HCT116 (cell line): ENCODE data around the gene ABCC2. TPM values are rescaled to one million over a fixed set of nuclear protein-coding genes. Genes with fewer than 3 reads are reported as not detected.

Source experiments
- ATAC-seq: fragments of 200-7000 bp; cut with Tn5 transposase; 2 replicates; pipeline ENCODE4 v1.9.1; 2020; ENCODE audit warnings: mild to moderate bottlenecking, moderate library complexity
- BruUV-seq: library from RNA; stranded (reverse); fragments of 400-500 nt; replicated peaks from 2 replicates; lab custom pipeline; 2021; lab: Mats Ljungman, UMichigan
- CTCF ChIA-PET: fragments of 300-600 bp; sonication (Branson Sonifier 250); formaldehyde crosslinking; loops from one replicate; lab custom pipeline; 2021; ENCODE audit warnings: antibody characterized with exemption; lab: Charles Lee
- POLR2A ChIA-PET: fragments of 300-600, 350-600 bp; sonication (Branson Sonifier 250); formaldehyde crosslinking; loops from one replicate; lab custom pipeline; 2021; ENCODE audit warnings: antibody characterized with exemption; lab: Charles Lee
- RAD21 ChIA-PET, 2 experiments: fragments of 300-600 bp; sonication (Branson Sonifier 250); formaldehyde crosslinking; loops; one replicate each; lab custom pipeline; 2023; ENCODE audit warnings: low total read pairs in 2 of 2; ENCODE audit not compliant: uncharacterized antibody in 2 of 2, unreplicated experiment in 2 of 2, low non-redundant PET in 1 of 2; lab: Charles Lee
- DNase-seq: peaks from one replicate; pipeline ENCODE4 v3.0.0-alpha.2; 2010; ENCODE audit warnings: low read depth, low spot score
- H2AFZ ChIP-seq: fragments of 200-600 bp; shearing (Covaris generic), sonication (generic); 2 replicates; pipeline ENCODE4 v1.6.1; 2017; ENCODE audit warnings: low read depth, mixed run types, mixed read lengths, antibody characterized with exemption, low read length; ENCODE audit not compliant: poor library complexity, severe bottlenecking
- H3K27ac ChIP-seq: 2 replicates; pipeline ENCODE4 v1.5.1; 2012; ENCODE audit warnings: low read depth, low read length
- H3K27me3 ChIP-seq: fragments of 200-600 bp; sonication (generic); 2 replicates; pipeline ENCODE4 v1.6.1; 2016; ENCODE audit warnings: mixed run types, low read length, mixed read lengths; ENCODE audit not compliant: insufficient read depth
- H3K36me3 ChIP-seq, 2 experiments: fragments of 200-500 bp in 1 of 2; fragments of 200-600 bp in 1 of 2; sonication (Bioruptor generic) in 1 of 2; sonication (generic) in 1 of 2; 2 replicates each; pipeline versions ENCODE4 v1.5.1 to v1.6.1; 2014 to 2016; ENCODE audit warnings: low read length in 2 of 2, inconsistent platforms in 1 of 2, mixed read lengths in 1 of 2, mixed run types in 1 of 2; ENCODE audit not compliant: insufficient read depth in 2 of 2, control insufficient read depth in 1 of 2
- H3K4me1 ChIP-seq, 2 experiments: fragments of 200-600 bp in 1 of 2; sonication (generic) in 1 of 2; 2 replicates each; pipeline versions ENCODE4 v1.5.1 to v1.6.1; 2012 to 2017; ENCODE audit warnings: low read length in 2 of 2, inconsistent platforms in 1 of 2, mild to moderate bottlenecking in 1 of 2, mixed read lengths in 1 of 2, mixed run types in 1 of 2, moderate library complexity in 1 of 2; ENCODE audit not compliant: insufficient read depth in 2 of 2, control insufficient read depth in 1 of 2
- H3K4me2 ChIP-seq: fragments of 200-600 bp; sonication (generic); 2 replicates; pipeline ENCODE4 v1.6.1; 2017; ENCODE audit warnings: mixed run types, low read length, mixed read lengths
- H3K4me3 ChIP-seq, 2 experiments: fragments of 200-600 bp in 1 of 2; sonication (generic) in 1 of 2; replicated peaks in 1 of 2; 2 replicates each; pipeline ENCODE4 v1.5.1; 2011 to 2016; ENCODE audit warnings: low read length in 2 of 2, control low read depth in 1 of 2, low read depth in 1 of 2, mild to moderate bottlenecking in 1 of 2, mixed read lengths in 1 of 2, mixed run types in 1 of 2
- H3K79me2 ChIP-seq: fragments of 200-600 bp; sonication (generic); 2 replicates; pipeline ENCODE4 v1.6.1; 2017; ENCODE audit warnings: mild to moderate bottlenecking, mixed run types, low read length, moderate library complexity, mixed read lengths; ENCODE audit not compliant: insufficient read depth
- H3K9ac ChIP-seq: fragments of 200-600 bp; sonication (generic); 2 replicates; pipeline ENCODE4 v1.6.1; 2016; ENCODE audit warnings: low read length, mixed read lengths
- H3K9me2 ChIP-seq: fragments of 200-600 bp; sonication (generic), shearing (Covaris generic); 2 replicates; pipeline ENCODE4 v1.6.1; 2017; ENCODE audit warnings: mixed run types, mild to moderate bottlenecking, moderate library complexity; ENCODE audit not compliant: insufficient read depth
- H3K9me3 ChIP-seq, 2 experiments: fragments of 200-500 bp in 1 of 2; fragments of 200-600 bp in 1 of 2; sonication (Bioruptor generic) in 1 of 2; sonication (generic) in 1 of 2; 2 replicates each; pipeline ENCODE4 v1.6.1; 2014 to 2017; ENCODE audit warnings: low read length in 2 of 2, mixed read lengths in 2 of 2, inconsistent platforms in 1 of 2, low read depth in 1 of 2, mild to moderate bottlenecking in 1 of 2, mixed run types in 1 of 2, moderate library complexity in 1 of 2; ENCODE audit not compliant: control insufficient read depth in 1 of 2, insufficient read depth in 1 of 2
- H4K20me1 ChIP-seq: fragments of 200-600 bp; sonication (generic), shearing (Covaris generic); 2 replicates; pipeline ENCODE4 v1.6.1; 2017; ENCODE audit warnings: mixed run types, mild to moderate bottlenecking, moderate library complexity; ENCODE audit not compliant: insufficient read depth
- EGR1 ChIP-seq: IDR thresholded peaks from 2 replicates; pipeline ENCODE4 v1.6.1; 2012; ENCODE audit warnings: low read depth
- ELF1 ChIP-seq: IDR thresholded peaks from 2 replicates; pipeline ENCODE4 v1.6.1; 2012; ENCODE audit warnings: low read depth, borderline replicate concordance
- EZH2 ChIP-seq: fragments of 200-600 bp; sonication (generic); IDR thresholded peaks from 2 replicates; pipeline ENCODE4 v1.6.1; 2017; ENCODE audit warnings: antibody characterized with exemption, mixed run types
- EZH2phosphoT487 ChIP-seq: fragments of 200-600 bp; IDR thresholded peaks from 2 replicates; pipeline ENCODE4 v1.6.1; 2018; ENCODE audit warnings: antibody characterized with exemption, borderline replicate concordance
- FOSL1 ChIP-seq: IDR thresholded peaks from 2 replicates; pipeline ENCODE4 v1.6.1; 2012; ENCODE audit warnings: low read depth
- POLR2AphosphoS5 ChIP-seq: IDR thresholded peaks from 2 replicates; pipeline ENCODE4 v1.6.1; 2011; ENCODE audit warnings: mild to moderate bottlenecking, low read depth, low read length, moderate library complexity
- RAD21 ChIP-seq: IDR thresholded peaks from 2 replicates; pipeline ENCODE4 v1.6.1; 2012; ENCODE audit warnings: low read depth, mild to moderate bottlenecking
- SP1 ChIP-seq: IDR thresholded peaks from 2 replicates; pipeline ENCODE4 v1.6.1; 2012; ENCODE audit warnings: low read depth
- SRF ChIP-seq: IDR thresholded peaks from 2 replicates; pipeline ENCODE4 v1.6.1; 2012; ENCODE audit warnings: low read depth
- ZFX ChIP-seq: fragments of 450-650 bp; IDR thresholded peaks from 2 replicates; pipeline ENCODE4 v1.6.1; 2017
- ZNF274 ChIP-seq: fragments of 200-500 bp; sonication (Bioruptor generic); IDR thresholded peaks from 2 replicates; pipeline ENCODE4 v1.6.1; 2014; ENCODE audit warnings: mild to moderate bottlenecking, low read depth, low read length, inconsistent platforms
- intact Hi-C: fragments of 100-400 bp; cut with micrococcal nuclease; formaldehyde crosslinking; loops from 2 replicates; pipeline ENCODE4 v1.10.0; 2022
- total RNA-seq: library from RNA; stranded (reverse); gene quantifications from one replicate; pipeline ENCODE4 v1.2.1, GENCODE V29; 2021; ENCODE audit not compliant: unreplicated experiment
- TF ChIP-seq, protein P1 (sequence below), 3 experiments: fragments of 200-600 bp in 1 of 3; sonication (generic) in 1 of 3; IDR thresholded peaks in 2 of 3; conservative IDR thresholded peaks in 1 of 3; 2 replicates each; pipeline ENCODE4 v1.5.1; 2012 to 2017; ENCODE audit warnings: low read depth in 2 of 3, low read length in 2 of 3, antibody characterized with exemption in 1 of 3, borderline replicate concordance in 1 of 3, control low read depth in 1 of 3, mild to moderate bottlenecking in 1 of 3, mixed read lengths in 1 of 3, mixed run types in 1 of 3, moderate library complexity in 1 of 3; ENCODE audit not compliant: insufficient read depth in 1 of 3
- TF ChIP-seq, protein P2 (sequence below): IDR thresholded peaks from 2 replicates; pipeline ENCODE4 v1.6.1; 2012; ENCODE audit warnings: low read depth
- TF ChIP-seq, protein P3 (sequence below): IDR thresholded peaks from 2 replicates; pipeline ENCODE4 v1.6.1; 2011; ENCODE audit warnings: mild to moderate bottlenecking, low read length, moderate library complexity; ENCODE audit not compliant: insufficient replicate concordance; ENCODE audit errors: extremely low read depth
- TF ChIP-seq, protein P4 (sequence below): IDR thresholded peaks from 2 replicates; pipeline ENCODE4 v1.6.1; 2012

The ABCC2 gene
- total RNA-seq, 1 experiment from 2014 or later = 88.2 TPM

DNA sequence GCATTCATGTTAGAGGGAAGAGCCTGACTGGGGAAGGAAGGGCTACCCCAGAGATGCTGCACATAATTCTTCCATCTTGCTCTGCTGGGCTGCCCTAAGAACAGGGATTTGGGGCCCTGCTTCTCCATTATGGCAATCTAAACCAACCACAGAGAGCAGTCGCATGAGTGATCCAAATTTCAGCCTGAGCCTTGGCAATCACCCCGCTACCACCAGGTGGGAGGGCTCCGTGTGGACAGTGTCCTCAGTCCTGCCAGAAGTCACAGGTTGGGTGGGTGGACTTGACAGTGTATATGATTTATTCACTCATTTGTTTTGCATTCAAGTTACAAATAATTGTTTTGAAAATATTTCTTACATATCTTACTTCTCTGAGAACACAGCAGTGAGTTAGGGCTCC, 22.0 kb downstream of the ABCC2 start:
- peaks cover 43 to 92% of the 10 kb centered on the region in 2 experiments; a peak in 3 of 4 replicates for H3K36me3 ChIP-seq
- CTCF ChIA-PET = no interaction called here
- no peaks in the 10 kb centered on the region for H3K9me3 ChIP-seq
- H3K9ac ChIP-seq = no peak overlapping the region
- intact Hi-C loops = no loop called here
- H4K20me1 ChIP-seq = no peaks in the 10 kb centered on the region
- RAD21 ChIA-PET = no interaction called here
- POLR2A ChIA-PET = no interaction called here
- ATAC-seq = no peak
- DNase-seq = no peak
- no peaks in the 10 kb centered on the region for H3K9me2 ChIP-seq
- H3K4me2 ChIP-seq = no peak overlapping the region
- BruUV-seq = no TSS peak
- no peaks in the 10 kb centered on the region for H3K27me3 ChIP-seq
- H3K4me1 ChIP-seq = no peaks in the 10 kb centered on the region
- no peak overlapping the region for H3K27ac ChIP-seq
- TF ChIP-seq RAD21 = no peak
- no peak for TF ChIP-seq SP1
- no peak for TF ChIP-seq ELF1
- TF ChIP-seq POLR2AphosphoS5 = no peak
- no peak for TF ChIP-seq ZNF274
- no peak for TF ChIP-seq EGR1
- TF ChIP-seq EZH2phosphoT487 = no peak
- TF ChIP-seq SRF = no peak
- TF ChIP-seq, protein P1, sequence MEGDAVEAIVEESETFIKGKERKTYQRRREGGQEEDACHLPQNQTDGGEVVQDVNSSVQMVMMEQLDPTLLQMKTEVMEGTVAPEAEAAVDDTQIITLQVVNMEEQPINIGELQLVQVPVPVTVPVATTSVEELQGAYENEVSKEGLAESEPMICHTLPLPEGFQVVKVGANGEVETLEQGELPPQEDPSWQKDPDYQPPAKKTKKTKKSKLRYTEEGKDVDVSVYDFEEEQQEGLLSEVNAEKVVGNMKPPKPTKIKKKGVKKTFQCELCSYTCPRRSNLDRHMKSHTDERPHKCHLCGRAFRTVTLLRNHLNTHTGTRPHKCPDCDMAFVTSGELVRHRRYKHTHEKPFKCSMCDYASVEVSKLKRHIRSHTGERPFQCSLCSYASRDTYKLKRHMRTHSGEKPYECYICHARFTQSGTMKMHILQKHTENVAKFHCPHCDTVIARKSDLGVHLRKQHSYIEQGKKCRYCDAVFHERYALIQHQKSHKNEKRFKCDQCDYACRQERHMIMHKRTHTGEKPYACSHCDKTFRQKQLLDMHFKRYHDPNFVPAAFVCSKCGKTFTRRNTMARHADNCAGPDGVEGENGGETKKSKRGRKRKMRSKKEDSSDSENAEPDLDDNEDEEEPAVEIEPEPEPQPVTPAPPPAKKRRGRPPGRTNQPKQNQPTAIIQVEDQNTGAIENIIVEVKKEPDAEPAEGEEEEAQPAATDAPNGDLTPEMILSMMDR (IDR thresholded peaks at IDR 0.05 in 2 of 3, conservative IDR thresholded peaks at IDR 0.05 in 1 of 3; ENCODE audit: borderline replicate concordance in 1 of 3, insufficient read depth in 1 of 3, low read depth in 2 of 3, low read length in 2 of 3) = no peak
- TF ChIP-seq, protein P2, sequence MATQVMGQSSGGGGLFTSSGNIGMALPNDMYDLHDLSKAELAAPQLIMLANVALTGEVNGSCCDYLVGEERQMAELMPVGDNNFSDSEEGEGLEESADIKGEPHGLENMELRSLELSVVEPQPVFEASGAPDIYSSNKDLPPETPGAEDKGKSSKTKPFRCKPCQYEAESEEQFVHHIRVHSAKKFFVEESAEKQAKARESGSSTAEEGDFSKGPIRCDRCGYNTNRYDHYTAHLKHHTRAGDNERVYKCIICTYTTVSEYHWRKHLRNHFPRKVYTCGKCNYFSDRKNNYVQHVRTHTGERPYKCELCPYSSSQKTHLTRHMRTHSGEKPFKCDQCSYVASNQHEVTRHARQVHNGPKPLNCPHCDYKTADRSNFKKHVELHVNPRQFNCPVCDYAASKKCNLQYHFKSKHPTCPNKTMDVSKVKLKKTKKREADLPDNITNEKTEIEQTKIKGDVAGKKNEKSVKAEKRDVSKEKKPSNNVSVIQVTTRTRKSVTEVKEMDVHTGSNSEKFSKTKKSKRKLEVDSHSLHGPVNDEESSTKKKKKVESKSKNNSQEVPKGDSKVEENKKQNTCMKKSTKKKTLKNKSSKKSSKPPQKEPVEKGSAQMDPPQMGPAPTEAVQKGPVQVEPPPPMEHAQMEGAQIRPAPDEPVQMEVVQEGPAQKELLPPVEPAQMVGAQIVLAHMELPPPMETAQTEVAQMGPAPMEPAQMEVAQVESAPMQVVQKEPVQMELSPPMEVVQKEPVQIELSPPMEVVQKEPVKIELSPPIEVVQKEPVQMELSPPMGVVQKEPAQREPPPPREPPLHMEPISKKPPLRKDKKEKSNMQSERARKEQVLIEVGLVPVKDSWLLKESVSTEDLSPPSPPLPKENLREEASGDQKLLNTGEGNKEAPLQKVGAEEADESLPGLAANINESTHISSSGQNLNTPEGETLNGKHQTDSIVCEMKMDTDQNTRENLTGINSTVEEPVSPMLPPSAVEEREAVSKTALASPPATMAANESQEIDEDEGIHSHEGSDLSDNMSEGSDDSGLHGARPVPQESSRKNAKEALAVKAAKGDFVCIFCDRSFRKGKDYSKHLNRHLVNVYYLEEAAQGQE = no peak
- TF ChIP-seq EZH2 = no peak
- TF ChIP-seq, protein P3, sequence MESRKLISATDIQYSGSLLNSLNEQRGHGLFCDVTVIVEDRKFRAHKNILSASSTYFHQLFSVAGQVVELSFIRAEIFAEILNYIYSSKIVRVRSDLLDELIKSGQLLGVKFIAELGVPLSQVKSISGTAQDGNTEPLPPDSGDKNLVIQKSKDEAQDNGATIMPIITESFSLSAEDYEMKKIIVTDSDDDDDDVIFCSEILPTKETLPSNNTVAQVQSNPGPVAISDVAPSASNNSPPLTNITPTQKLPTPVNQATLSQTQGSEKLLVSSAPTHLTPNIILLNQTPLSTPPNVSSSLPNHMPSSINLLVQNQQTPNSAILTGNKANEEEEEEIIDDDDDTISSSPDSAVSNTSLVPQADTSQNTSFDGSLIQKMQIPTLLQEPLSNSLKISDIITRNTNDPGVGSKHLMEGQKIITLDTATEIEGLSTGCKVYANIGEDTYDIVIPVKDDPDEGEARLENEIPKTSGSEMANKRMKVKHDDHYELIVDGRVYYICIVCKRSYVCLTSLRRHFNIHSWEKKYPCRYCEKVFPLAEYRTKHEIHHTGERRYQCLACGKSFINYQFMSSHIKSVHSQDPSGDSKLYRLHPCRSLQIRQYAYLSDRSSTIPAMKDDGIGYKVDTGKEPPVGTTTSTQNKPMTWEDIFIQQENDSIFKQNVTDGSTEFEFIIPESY = no peak
- TF ChIP-seq, protein P4, sequence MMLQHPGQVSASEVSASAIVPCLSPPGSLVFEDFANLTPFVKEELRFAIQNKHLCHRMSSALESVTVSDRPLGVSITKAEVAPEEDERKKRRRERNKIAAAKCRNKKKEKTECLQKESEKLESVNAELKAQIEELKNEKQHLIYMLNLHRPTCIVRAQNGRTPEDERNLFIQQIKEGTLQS = no peak
- TF ChIP-seq FOSL1 = no peak
- TF ChIP-seq ZFX = no peak
- H3K4me3 ChIP-seq = no peak overlapping the region
- H3K79me2 ChIP-seq = no peaks in the 10 kb centered on the region
- H2AFZ ChIP-seq = no peak overlapping the region
